Panc1 (cell line): ENCODE results near the gene MACROD2.

Experiments
- SIN3A ChIP-seq: IDR thresholded peaks from 2 replicates; pipeline ENCODE4 v1.6.1; 2012; ENCODE audit warnings: low read depth, mild to moderate bottlenecking, low read length, moderate library complexity, borderline replicate concordance; ENCODE audit not compliant: insufficient read depth
- TCF7L2 ChIP-seq: IDR thresholded peaks from 2 replicates; pipeline ENCODE4 v1.6.1; 2011; ENCODE audit warnings: mild to moderate bottlenecking, low read depth, low read length, inconsistent platforms
- TF ChIP-seq, protein P1 (sequence below): fragments of 450-650 bp; IDR thresholded peaks from 2 replicates; pipeline ENCODE4 v1.5.1; 2017; ENCODE audit warnings: mild to moderate bottlenecking

DNA sequence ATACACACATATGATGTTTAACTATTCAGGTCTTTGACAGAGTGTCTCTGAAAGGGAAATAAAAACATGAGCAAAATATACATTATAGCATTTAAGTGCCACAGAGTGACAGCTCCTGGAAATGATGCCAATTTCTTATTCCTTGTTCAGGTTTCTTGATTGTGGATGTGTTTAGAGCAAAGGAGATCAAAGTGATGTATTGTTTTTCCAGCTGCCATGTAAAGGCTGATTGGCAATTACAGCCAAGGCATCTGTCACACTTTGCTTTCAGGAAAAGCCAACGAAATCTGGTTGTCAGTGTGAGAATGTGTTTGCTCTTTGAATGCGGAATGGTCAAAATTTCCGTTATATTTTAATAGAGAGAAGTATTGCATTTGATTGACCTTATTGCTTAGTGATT lies 689.9 kb downstream of the MACROD2 start:
- TF ChIP-seq, protein P1, sequence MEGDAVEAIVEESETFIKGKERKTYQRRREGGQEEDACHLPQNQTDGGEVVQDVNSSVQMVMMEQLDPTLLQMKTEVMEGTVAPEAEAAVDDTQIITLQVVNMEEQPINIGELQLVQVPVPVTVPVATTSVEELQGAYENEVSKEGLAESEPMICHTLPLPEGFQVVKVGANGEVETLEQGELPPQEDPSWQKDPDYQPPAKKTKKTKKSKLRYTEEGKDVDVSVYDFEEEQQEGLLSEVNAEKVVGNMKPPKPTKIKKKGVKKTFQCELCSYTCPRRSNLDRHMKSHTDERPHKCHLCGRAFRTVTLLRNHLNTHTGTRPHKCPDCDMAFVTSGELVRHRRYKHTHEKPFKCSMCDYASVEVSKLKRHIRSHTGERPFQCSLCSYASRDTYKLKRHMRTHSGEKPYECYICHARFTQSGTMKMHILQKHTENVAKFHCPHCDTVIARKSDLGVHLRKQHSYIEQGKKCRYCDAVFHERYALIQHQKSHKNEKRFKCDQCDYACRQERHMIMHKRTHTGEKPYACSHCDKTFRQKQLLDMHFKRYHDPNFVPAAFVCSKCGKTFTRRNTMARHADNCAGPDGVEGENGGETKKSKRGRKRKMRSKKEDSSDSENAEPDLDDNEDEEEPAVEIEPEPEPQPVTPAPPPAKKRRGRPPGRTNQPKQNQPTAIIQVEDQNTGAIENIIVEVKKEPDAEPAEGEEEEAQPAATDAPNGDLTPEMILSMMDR, result no peak
- TF ChIP-seq TCF7L2, result no peak
- TF ChIP-seq SIN3A, result no peak
